Tibial artery (tissue), 4 donors: Measurements from ENCODE around the gene IVD.

ENCODE experiments used
- DNase-seq, 2 donors: peaks; one replicate each; pipeline ENCODE4 v3.0.0-alpha.2; 2019
- H3K27ac ChIP-seq, 2 donors: fragments of 200-600 bp; sonication (generic) in 1 of 2; 1 replicate in 1 of 2; 2 replicates in 1 of 2; pipeline ENCODE4 v1.5.1; 2018 to 2019; ENCODE audit warnings: mild to moderate bottlenecking in 1 of 2
- H3K27me3 ChIP-seq, 2 donors: fragments of 200-600 bp; sonication (generic) in 1 of 2; one replicate each; pipeline versions ENCODE4 v1.5.1 to v1.6.0; 2016 to 2019
- H3K36me3 ChIP-seq, 3 donors: fragments of 200-600 bp; sonication (generic) in 2 of 3; one replicate each; pipeline ENCODE4 v1.5.1; 2016 to 2019; ENCODE audit warnings: mild to moderate bottlenecking in 2 of 3
- H3K4me1 ChIP-seq, 4 donors: fragments of 200-600 bp; sonication (generic) in 2 of 4; 1 replicate in 3 of 4; 2 replicates in 1 of 4; pipeline ENCODE4 v1.5.1; 2016 to 2019
- H3K4me3 ChIP-seq, 2 donors: fragments of 200-600 bp; sonication (generic) in 1 of 2; 1 replicate in 1 of 2; 2 replicates in 1 of 2; pipeline ENCODE4 v1.5.1; 2018 to 2019; ENCODE audit warnings: mild to moderate bottlenecking in 2 of 2
- H3K9me3 ChIP-seq, 3 donors: fragments of 200-600 bp; sonication (generic) in 1 of 3; one replicate each; pipeline ENCODE4 v1.5.1; 2016 to 2019
- intact Hi-C: fragments of 100-400 bp; cut with DNase I; formaldehyde crosslinking; loops from one replicate; pipeline ENCODE4 v1.15.0; 2023; ENCODE audit warnings: low total_unique reads
- TF ChIP-seq, protein P1 (sequence below), 2 experiments: fragments of 200-600 bp in 1 of 2; fragments of 450-650 bp in 1 of 2; IDR thresholded peaks; one replicate each; pipeline ENCODE4 v1.5.1; 2017 to 2019; ENCODE audit warnings: antibody characterized with exemption in 2 of 2, mild to moderate bottlenecking in 1 of 2, moderate library complexity in 1 of 2

IVD gene

DNA sequence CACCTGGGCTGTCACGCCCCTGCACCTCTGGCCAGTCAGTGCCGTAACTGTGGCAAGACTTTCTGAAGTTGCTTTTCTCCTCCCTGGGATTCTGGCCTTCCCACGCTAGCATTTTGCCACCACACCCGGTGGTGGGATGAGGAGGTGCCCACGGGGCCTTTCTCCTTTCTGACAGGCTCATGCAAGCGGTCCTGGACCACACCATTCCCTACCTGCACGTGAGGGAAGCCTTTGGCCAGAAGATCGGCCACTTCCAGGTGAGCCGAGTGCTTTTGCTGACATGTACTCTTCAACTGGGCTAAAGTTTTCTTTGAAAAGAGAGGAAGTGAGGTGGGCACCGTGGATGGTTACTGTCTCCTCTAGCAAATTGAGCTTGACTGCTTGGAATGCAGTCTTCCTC is 9.6 kb downstream of the IVD start:
- H3K4me3 ChIP-seq, result no peak overlapping the region
- no peak for DNase-seq
- H3K27me3 ChIP-seq, result no peaks in the 10 kb centered on the region
- no peaks in the 10 kb centered on the region for H3K9me3 ChIP-seq
- intact Hi-C loops, result no loop called here
- peaks cover 0 to 3% (median 0%) of the 10 kb centered on the region in 4 donors for H3K4me1 ChIP-seq
- H3K27ac ChIP-seq, result no peak overlapping the region
- H3K36me3 ChIP-seq, result peaks cover 43 to 81% (median 65%) of the 10 kb centered on the region in 3 donors
- TF ChIP-seq, protein P1, sequence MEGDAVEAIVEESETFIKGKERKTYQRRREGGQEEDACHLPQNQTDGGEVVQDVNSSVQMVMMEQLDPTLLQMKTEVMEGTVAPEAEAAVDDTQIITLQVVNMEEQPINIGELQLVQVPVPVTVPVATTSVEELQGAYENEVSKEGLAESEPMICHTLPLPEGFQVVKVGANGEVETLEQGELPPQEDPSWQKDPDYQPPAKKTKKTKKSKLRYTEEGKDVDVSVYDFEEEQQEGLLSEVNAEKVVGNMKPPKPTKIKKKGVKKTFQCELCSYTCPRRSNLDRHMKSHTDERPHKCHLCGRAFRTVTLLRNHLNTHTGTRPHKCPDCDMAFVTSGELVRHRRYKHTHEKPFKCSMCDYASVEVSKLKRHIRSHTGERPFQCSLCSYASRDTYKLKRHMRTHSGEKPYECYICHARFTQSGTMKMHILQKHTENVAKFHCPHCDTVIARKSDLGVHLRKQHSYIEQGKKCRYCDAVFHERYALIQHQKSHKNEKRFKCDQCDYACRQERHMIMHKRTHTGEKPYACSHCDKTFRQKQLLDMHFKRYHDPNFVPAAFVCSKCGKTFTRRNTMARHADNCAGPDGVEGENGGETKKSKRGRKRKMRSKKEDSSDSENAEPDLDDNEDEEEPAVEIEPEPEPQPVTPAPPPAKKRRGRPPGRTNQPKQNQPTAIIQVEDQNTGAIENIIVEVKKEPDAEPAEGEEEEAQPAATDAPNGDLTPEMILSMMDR (IDR thresholded peaks at IDR 0.05), result no peak

DNA sequence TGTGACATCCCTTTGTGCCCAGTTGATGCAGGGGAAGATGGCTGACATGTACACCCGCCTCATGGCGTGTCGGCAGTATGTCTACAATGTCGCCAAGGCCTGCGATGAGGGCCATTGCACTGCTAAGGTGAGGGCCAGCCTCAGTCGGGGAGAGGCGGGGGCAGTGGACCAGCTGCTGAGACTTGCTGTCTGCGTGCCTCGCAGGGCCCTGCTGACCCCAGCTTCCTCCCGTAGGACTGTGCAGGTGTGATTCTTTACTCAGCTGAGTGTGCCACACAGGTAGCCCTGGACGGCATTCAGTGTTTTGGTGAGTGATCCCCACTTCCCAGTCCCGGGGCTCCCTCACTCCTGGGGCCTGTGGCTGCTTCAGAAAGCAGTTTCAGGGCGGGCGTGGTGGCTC is 10.5 kb downstream of the IVD start:
- no peaks in the 10 kb centered on the region for H3K9me3 ChIP-seq
- peaks cover 0 to 10% (median 4%) of the 10 kb centered on the region in 4 donors for H3K4me1 ChIP-seq
- H3K27ac ChIP-seq, result no peak overlapping the region
- intact Hi-C loops, result no loop called here
- no peaks in the 10 kb centered on the region for H3K27me3 ChIP-seq
- DNase-seq, result no peak
- H3K36me3 ChIP-seq, result peaks cover 34 to 73% (median 57%) of the 10 kb centered on the region in 3 donors
- H3K4me3 ChIP-seq, result no peak overlapping the region
- TF ChIP-seq, protein P1 (IDR thresholded peaks at IDR 0.05), result no peak

DNA sequence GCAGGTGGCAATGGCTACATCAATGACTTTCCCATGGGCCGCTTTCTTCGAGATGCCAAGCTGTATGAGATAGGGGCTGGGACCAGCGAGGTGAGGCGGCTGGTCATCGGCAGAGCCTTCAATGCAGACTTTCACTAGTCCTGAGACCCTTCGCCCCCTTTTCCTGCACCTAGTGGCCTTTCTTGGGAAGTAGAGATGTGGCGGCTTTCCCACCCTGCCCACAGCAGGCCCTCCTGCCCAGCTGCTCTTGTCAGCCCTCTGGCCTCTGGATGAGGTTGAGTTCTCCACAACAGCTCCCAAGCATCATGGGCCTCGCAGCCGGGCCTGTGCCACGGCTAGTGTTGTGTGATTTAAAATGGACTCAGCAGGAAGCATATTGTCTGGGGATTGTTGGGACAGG is 12.5 kb downstream of the IVD start:
- Histone ChIP-seq H3K4me1 (peaks cover 0 to 19% (median 13%) of the 10 kb centered on the region in 4 donors), H3K4me3 (no peak overlapping the region), H3K27ac (no peak overlapping the region), H3K36me3 (peaks cover 26 to 52% (median 41%) of the 10 kb centered on the region in 3 donors), H3K27me3 (no peaks in the 10 kb centered on the region), H3K9me3 (no peaks in the 10 kb centered on the region)
- DNase-seq, result no peak
- intact Hi-C loops, result no loop called here
- TF ChIP-seq, protein P1 (IDR thresholded peaks at IDR 0.05), result no peak

DNA sequence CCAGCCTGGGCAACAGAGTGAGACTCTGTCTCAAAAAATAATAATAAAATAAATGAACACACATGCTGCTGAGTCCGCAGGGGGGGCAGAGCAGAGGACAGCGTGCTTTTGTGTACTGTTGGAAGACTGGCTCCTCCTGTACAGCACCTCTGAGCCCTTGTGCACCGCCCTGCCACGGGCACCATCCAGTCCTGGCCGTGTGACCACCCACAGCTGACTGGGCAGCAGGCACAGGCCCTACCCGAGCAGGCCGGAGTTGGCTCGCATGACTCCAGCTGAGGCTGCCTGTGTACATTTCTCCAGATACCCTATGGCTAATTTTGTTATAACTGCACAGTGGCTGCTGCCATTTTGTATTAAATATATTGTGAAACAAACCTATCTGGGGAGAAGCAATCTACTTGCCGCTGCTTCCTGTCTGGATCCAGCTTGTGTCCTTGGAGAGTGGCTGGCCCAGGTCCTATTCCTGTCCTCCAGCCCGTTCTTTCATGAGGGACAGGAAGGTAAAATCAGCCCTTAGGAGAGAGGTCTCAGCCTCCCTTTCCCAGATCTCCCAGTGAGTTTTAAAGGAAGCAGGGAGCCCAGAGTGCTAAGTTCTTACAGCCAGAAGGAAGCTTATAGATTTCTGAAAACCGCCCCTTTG is 14.6 kb downstream of the IVD start:
- TF ChIP-seq, protein P1 (IDR thresholded peaks at IDR 0.05), result no peak
- intact Hi-C loops, result loop anchor here (10.0 kb wide), 1 partner anchor 355 kb away; no protein-coding TSS in a partner anchor
- Histone ChIP-seq H3K27ac (peak overlapping the region; percentile 28 to 42), H3K9me3 (no peaks in the 10 kb centered on the region), H3K27me3 (no peaks in the 10 kb centered on the region), H3K36me3 (peaks cover 10 to 32% (median 25%) of the 10 kb centered on the region in 3 donors), H3K4me3 (no peak overlapping the region), H3K4me1 (peaks cover 0 to 19% (median 13%) of the 10 kb centered on the region in 4 donors)
- DNase-seq, result no peak

GRCh38 chr15:40420793-40421192 is 15.2 kb downstream of the IVD start:
- H3K27ac ChIP-seq, result peak overlapping the region; percentile 28 to 42
- TF ChIP-seq, protein P1 (IDR thresholded peaks at IDR 0.05), result no peak
- intact Hi-C loops, result loop anchor here (1.0 to 10.0 kb wide), 2 partner anchors 52 to 356 kb away; no protein-coding TSS in a partner anchor
- no peak overlapping the region for H3K4me3 ChIP-seq
- H3K36me3 ChIP-seq, result peaks cover 9 to 26% (median 19%) of the 10 kb centered on the region in 3 donors
- no peaks in the 10 kb centered on the region for H3K27me3 ChIP-seq
- H3K4me1 ChIP-seq, result peaks cover 0 to 19% (median 13%) of the 10 kb centered on the region in 4 donors
- DNase-seq, result no peak
- no peaks in the 10 kb centered on the region for H3K9me3 ChIP-seq
